ACC112 (cell line): ENCODE data around the gene PRPF8.
A peak's percentile ranks its signal among the peaks of the same experiment; 100 is the strongest.
"Not testable (repeated sequence)": the region's sequence is repeated elsewhere in the genome, so short reads cannot be mapped to it uniquely, and the experiment has no call there.

Experiments
- H2AFZ ChIP-seq: fragments of 200-600 bp; sonication (generic); one replicate; pipeline ENCODE4 v1.6.0; 2017; ENCODE audit warnings: antibody characterized with exemption, low read length; ENCODE audit not compliant: unreplicated experiment
- H3K27ac ChIP-seq: fragments of 200-600 bp; sonication (generic); 2 replicates; pipeline ENCODE4 v1.5.1; 2014; ENCODE audit warnings: low read depth, mild to moderate bottlenecking, antibody characterized with exemption, low read length, moderate library complexity
- H3K27me3 ChIP-seq: fragments of 200-600 bp; sonication (generic); 2 replicates; pipeline ENCODE4 v1.6.1; 2014; ENCODE audit warnings: mild to moderate bottlenecking, antibody characterized with exemption, low read length, moderate library complexity, mixed read lengths; ENCODE audit not compliant: insufficient read depth
- H3K36me3 ChIP-seq: fragments of 200-600 bp; sonication (generic); 2 replicates; pipeline ENCODE4 v1.6.1; 2016; ENCODE audit warnings: mild to moderate bottlenecking, antibody characterized with exemption, low read length, moderate library complexity, mixed read lengths; ENCODE audit not compliant: insufficient read depth
- H3K4me1 ChIP-seq: fragments of 200-600 bp; sonication (generic); one replicate; pipeline ENCODE4 v1.6.1; 2016; ENCODE audit warnings: low read length, mixed read lengths; ENCODE audit not compliant: insufficient read depth, unreplicated experiment, control insufficient read depth
- H3K4me3 ChIP-seq: fragments of 200-600 bp; sonication (generic); 2 replicates; pipeline ENCODE4 v1.5.1; 2014; ENCODE audit warnings: mild to moderate bottlenecking, low read depth, low read length
- H3K79me2 ChIP-seq: fragments of 200-600 bp; sonication (generic); one replicate; pipeline ENCODE4 v1.6.0; 2016; ENCODE audit warnings: low read length; ENCODE audit not compliant: control insufficient read depth, unreplicated experiment, insufficient read depth

Gene PRPF8

GRCh38 chr17:1709971-1710806 is 25.5 kb upstream of the PRPF8 start, which contains the start of gene TLCD2:
TSS of gene TLCD2 (minus strand) at chr17:1710377. CDS start at chr17:1710242, 135 bp downstream.
- no peaks in the 10 kb centered on the region for H3K27me3 ChIP-seq
- peak within 1 kb of the TSS; percentile 71 for H3K4me3 ChIP-seq
- no peak within 1 kb of the TSS for H3K27ac ChIP-seq
- H3K79me2 ChIP-seq, result peaks cover 35% of the 10 kb centered on the region
- H2AFZ ChIP-seq, result no peak within 1 kb of the TSS
- peaks cover 29% of the 10 kb centered on the region for H3K36me3 ChIP-seq
- H3K4me1 ChIP-seq, result peaks cover 35% of the 10 kb centered on the region

GRCh38 chr17:1709403-1709951 is 24.8 kb upstream of the PRPF8 start:
- H3K27ac ChIP-seq, result no peak overlapping the region
- H3K4me3 ChIP-seq, result peak overlapping the region; percentile 71
- H3K36me3 ChIP-seq, result peaks cover 29% of the 10 kb centered on the region
- H2AFZ ChIP-seq, result no peak overlapping the region
- H3K27me3 ChIP-seq, result no peaks in the 10 kb centered on the region
- H3K79me2 ChIP-seq, result peaks cover 31% of the 10 kb centered on the region
- peaks cover 35% of the 10 kb centered on the region for H3K4me1 ChIP-seq

GRCh38 chr17:1708791-1709346 is 24.2 kb upstream of the PRPF8 start:
- H3K27me3 ChIP-seq, H3K27ac ChIP-seq, H3K4me3 ChIP-seq, H2AFZ ChIP-seq: not testable (repeated sequence)
- Histone ChIP-seq H3K36me3 (peaks cover 24% of the 10 kb centered on the region), H3K4me1 (peaks cover 32% of the 10 kb centered on the region), H3K79me2 (peaks cover 25% of the 10 kb centered on the region)

GRCh38 chr17:1707107-1707506 is 22.4 kb upstream of the PRPF8 start:
- peaks cover 14% of the 10 kb centered on the region for H3K4me1 ChIP-seq
- H3K4me3 ChIP-seq, result no peak overlapping the region
- peaks cover 7% of the 10 kb centered on the region for H3K36me3 ChIP-seq
- H3K27me3 ChIP-seq, result no peaks in the 10 kb centered on the region
- no peak overlapping the region for H2AFZ ChIP-seq
- H3K79me2 ChIP-seq, result peaks cover 7% of the 10 kb centered on the region
- H3K27ac ChIP-seq, result no peak overlapping the region

GRCh38 chr17:1705004-1705403 is 20.3 kb upstream of the PRPF8 start:
- Histone ChIP-seq H3K36me3 (no peaks in the 10 kb centered on the region), H3K4me1 (no peaks in the 10 kb centered on the region), H3K27me3 (no peaks in the 10 kb centered on the region), H3K4me3 (no peak overlapping the region), H3K79me2 (no peaks in the 10 kb centered on the region), H2AFZ (no peak overlapping the region), H3K27ac (no peak overlapping the region)

GRCh38 chr17:1703063-1703462 is 18.4 kb upstream of the PRPF8 start:
- H3K79me2 ChIP-seq, result no peaks in the 10 kb centered on the region
- no peak overlapping the region for H3K27ac ChIP-seq
- no peaks in the 10 kb centered on the region for H3K4me1 ChIP-seq
- H3K27me3 ChIP-seq, result no peaks in the 10 kb centered on the region
- no peaks in the 10 kb centered on the region for H3K36me3 ChIP-seq
- H2AFZ ChIP-seq, result no peak overlapping the region
- H3K4me3 ChIP-seq, result no peak overlapping the region

- H3K4me3 ChIP-seq, H3K79me2 ChIP-seq, H3K27ac ChIP-seq, H3K27me3 ChIP-seq, H2AFZ ChIP-seq, H3K36me3 ChIP-seq, H3K4me1 ChIP-seq: not testable (repeated sequence)
Measured at GRCh38 chr17:1699891-1700290, 15.2 kb upstream of the PRPF8 start.

- Histone ChIP-seq H3K4me3 (no peak overlapping the region), H3K4me1 (no peaks in the 10 kb centered on the region), H3K79me2 (no peaks in the 10 kb centered on the region), H2AFZ (no peak overlapping the region), H3K27me3 (no peaks in the 10 kb centered on the region), H3K27ac (no peak overlapping the region), H3K36me3 (no peaks in the 10 kb centered on the region)
Measured at GRCh38 chr17:1697681-1698080, 13.0 kb upstream of the PRPF8 start.

GRCh38 chr17:1695365-1695764 is 10.7 kb upstream of the PRPF8 start:
- Histone ChIP-seq H3K79me2 (no peaks in the 10 kb centered on the region), H3K4me3 (no peak overlapping the region), H3K4me1 (no peaks in the 10 kb centered on the region), H3K36me3 (no peaks in the 10 kb centered on the region), H3K27me3 (no peaks in the 10 kb centered on the region), H3K27ac (no peak overlapping the region), H2AFZ (no peak overlapping the region)

- no peaks in the 10 kb centered on the region for H3K36me3 ChIP-seq
- H3K79me2 ChIP-seq, result no peaks in the 10 kb centered on the region
- no peak overlapping the region for H2AFZ ChIP-seq
- no peaks in the 10 kb centered on the region for H3K27me3 ChIP-seq
- no peaks in the 10 kb centered on the region for H3K4me1 ChIP-seq
- no peak overlapping the region for H3K4me3 ChIP-seq
- H3K27ac ChIP-seq, result no peak overlapping the region
Measured at GRCh38 chr17:1693339-1693738, 8.7 kb upstream of the PRPF8 start.
